Keratinocyte (primary cell): Measurements from ENCODE around the gene ZBTB24.

Experiments used
- EZH2 ChIP-seq: IDR thresholded peaks from one replicate; pipeline ENCODE4 v1.6.1; 2012; ENCODE audit warnings: inconsistent platforms, mild to moderate bottlenecking, low read length, moderate library complexity
- TF ChIP-seq, protein P1 (sequence below), 3 experiments: IDR thresholded peaks in 1 of 3; conservative IDR thresholded peaks in 1 of 3; optimal IDR thresholded peaks in 1 of 3; 2 replicates in 2 of 3; 3 replicates in 1 of 3; pipeline versions ENCODE3 to v1.5.1; 2011; ENCODE audit warnings: low read length in 3 of 3, mild to moderate bottlenecking in 3 of 3, moderate library complexity in 2 of 3, control low read depth in 1 of 3, inconsistent platforms in 1 of 3; ENCODE audit not compliant: insufficient read depth in 2 of 3; ENCODE audit errors: extremely low read depth in 1 of 3

DNA sequence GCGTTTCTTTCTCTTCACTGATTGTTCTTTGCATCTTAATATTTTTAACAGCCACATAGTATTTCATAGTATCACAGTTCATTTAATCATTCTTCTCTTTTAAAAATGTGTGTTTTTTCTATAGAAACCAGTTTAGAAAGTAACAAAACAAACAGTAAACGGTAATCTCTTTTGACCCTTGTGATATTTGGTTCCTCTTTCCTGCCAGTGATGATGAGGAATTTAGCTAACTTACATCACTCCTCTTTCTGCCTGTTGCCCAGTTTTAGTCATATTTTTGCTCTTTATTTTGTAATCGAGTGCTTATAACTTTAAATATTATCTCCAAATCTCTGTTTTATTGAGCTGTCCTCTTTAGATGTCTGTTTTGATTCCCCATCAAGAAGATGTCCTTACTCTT, 38.1 kb upstream of the ZBTB24 start:
- TF ChIP-seq, protein P1, sequence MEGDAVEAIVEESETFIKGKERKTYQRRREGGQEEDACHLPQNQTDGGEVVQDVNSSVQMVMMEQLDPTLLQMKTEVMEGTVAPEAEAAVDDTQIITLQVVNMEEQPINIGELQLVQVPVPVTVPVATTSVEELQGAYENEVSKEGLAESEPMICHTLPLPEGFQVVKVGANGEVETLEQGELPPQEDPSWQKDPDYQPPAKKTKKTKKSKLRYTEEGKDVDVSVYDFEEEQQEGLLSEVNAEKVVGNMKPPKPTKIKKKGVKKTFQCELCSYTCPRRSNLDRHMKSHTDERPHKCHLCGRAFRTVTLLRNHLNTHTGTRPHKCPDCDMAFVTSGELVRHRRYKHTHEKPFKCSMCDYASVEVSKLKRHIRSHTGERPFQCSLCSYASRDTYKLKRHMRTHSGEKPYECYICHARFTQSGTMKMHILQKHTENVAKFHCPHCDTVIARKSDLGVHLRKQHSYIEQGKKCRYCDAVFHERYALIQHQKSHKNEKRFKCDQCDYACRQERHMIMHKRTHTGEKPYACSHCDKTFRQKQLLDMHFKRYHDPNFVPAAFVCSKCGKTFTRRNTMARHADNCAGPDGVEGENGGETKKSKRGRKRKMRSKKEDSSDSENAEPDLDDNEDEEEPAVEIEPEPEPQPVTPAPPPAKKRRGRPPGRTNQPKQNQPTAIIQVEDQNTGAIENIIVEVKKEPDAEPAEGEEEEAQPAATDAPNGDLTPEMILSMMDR (optimal IDR thresholded peaks at IDR 0.05 in 1 of 3, IDR thresholded peaks at IDR 0.05 in 1 of 3, conservative IDR thresholded peaks at IDR 0.05 in 1 of 3; ENCODE audit: extremely low read depth in 1 of 3, insufficient read depth in 2 of 3, low read length in 3 of 3): no peak
- no peak for TF ChIP-seq EZH2
